ENCODE results near the gene CDH1.

Gene CDH1

DNA sequence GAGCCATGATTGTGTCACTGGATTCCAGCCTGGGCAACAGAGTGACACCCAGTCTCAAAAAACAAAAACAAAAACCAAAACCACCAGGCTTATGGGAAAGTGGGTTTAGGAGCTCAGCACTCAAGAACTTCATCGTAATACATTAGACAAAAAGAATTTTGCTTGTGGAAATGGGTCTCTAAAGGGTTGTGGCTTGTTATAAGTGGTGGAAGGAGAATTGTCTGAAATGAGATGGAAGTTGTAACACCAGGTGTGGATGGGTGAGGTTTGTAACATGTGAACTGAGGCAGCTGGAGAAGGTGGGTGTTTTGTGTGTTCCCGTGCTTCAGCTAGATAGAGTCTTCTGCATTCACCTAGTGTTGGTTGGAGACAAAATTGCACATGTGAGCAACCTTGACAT is 35.8 kb downstream of the CDH1 start:
- H3K27ac ChIP-seq, result no peak overlapping the region

DNA sequence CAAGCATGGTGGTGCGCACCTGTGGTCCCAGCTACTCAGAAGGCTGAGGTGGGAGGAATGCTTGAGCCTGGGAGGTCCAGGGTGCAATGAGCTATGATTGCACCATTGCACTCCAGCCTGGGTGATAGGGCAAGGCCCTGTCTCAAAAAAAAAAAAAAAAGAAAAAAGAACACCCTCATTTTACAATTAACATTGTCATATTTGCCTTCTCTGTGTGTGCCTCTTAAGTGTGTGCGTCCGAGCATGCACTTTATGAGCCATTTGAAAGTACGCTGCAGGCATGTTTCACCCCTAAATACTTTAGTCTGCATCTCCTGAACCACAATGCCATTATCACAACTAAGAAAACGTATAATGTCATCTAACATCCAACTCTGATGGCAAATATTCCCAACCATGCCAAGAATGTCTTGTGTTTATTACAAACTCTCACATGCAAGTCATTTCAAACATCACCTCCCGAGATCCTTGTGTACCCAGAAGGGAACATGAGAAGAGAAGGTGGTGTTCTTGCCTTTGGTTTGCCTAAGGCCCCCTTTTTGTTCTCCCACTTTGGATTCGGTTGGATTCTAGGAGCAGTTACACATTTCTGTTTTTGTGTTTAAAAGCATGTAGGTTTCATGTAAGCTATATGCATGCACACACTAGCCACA is 38.0 kb downstream of the CDH1 start:
- no peak overlapping the region for H3K27ac ChIP-seq
- TF ChIP-seq, protein P1, sequence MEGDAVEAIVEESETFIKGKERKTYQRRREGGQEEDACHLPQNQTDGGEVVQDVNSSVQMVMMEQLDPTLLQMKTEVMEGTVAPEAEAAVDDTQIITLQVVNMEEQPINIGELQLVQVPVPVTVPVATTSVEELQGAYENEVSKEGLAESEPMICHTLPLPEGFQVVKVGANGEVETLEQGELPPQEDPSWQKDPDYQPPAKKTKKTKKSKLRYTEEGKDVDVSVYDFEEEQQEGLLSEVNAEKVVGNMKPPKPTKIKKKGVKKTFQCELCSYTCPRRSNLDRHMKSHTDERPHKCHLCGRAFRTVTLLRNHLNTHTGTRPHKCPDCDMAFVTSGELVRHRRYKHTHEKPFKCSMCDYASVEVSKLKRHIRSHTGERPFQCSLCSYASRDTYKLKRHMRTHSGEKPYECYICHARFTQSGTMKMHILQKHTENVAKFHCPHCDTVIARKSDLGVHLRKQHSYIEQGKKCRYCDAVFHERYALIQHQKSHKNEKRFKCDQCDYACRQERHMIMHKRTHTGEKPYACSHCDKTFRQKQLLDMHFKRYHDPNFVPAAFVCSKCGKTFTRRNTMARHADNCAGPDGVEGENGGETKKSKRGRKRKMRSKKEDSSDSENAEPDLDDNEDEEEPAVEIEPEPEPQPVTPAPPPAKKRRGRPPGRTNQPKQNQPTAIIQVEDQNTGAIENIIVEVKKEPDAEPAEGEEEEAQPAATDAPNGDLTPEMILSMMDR (IDR thresholded peaks at IDR 0.05), result no peak
- no peak for TF ChIP-seq ZFX (IDR thresholded peaks at IDR 0.05; ENCODE audit: borderline replicate concordance)

More for the DNA sequence above, 35.8 kb downstream of the CDH1 start:
- TF ChIP-seq, protein P1 (IDR thresholded peaks at IDR 0.05), result no peak
- TF ChIP-seq ZFX (IDR thresholded peaks at IDR 0.05; ENCODE audit: borderline replicate concordance), result no peak

DNA sequence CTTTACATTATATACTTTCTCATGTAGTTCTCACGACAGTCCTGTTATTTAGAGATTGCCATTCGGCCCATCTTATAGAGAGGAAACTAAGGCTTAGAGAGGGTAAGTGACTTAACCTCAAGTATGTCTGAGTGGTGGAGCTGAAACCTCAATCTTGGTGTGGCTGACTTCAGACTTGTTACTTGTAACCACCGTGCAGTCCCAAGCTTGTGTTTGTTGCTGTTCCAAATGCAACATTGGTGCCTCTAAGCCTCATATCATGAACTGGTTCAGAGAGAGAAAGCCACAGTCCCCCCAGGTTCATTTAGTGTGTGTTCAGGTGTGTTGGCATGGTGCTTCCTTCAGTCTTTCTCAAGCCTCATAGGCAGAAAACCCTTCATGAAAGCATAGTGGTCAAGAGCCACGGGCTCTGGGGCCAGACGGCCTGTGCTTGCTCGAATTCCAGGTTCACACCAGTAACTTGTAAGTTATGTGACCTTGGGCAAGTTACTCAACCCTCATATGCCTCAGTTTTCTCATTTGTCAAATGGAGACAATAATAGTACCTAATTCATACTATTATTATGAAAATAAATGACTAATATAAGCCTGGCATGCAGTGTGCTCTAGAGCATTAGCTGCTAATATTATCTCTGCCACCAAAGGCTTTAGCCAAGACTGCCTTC is 39.9 kb downstream of the CDH1 start:
- TF ChIP-seq ZFX (IDR thresholded peaks at IDR 0.05; ENCODE audit: borderline replicate concordance), result no peak
- TF ChIP-seq, protein P1 (IDR thresholded peaks at IDR 0.05), result no peak
- H3K27ac ChIP-seq, result peak overlapping the region; percentile 80; the same call in 1 of the 2 replicates

DNA sequence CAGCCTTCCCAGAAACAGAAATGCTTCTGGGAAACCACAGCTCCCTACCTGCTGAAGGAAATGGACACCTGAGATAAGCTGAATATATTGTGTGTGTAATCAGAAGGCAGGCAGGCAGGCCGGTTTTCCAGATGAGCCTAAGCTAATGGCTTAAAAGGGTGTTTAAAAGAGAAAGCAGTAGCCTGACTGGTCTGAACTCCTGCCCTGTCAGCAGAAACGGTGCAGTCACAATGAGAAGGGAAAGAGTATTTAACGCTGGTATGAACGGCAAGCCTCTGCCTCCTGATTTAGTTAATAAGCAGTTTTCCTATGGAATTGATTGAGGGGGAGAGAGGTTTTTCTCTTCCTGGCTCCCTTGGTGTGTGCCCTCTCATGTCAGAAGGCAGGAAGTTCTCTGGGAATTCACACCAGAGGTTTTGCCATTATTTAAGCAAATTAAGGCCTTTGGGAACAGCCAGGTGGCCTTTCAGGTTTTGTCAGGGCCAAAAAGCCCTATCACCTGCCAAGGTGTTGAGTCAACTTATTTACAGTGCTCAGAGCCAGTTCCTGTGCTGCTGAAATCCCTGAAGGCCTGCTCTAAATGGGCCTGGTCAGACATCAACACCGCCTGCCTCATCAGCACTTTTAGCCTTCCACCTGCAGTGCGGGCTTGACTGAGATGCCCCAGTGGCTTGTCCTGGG is 41.6 kb downstream of the CDH1 start:
- TF ChIP-seq, protein P1 (IDR thresholded peaks at IDR 0.05), result no peak
- TF ChIP-seq ZFX (IDR thresholded peaks at IDR 0.05; ENCODE audit: borderline replicate concordance), result no peak
- peak overlapping the region; percentile 80 for H3K27ac ChIP-seq

DNA sequence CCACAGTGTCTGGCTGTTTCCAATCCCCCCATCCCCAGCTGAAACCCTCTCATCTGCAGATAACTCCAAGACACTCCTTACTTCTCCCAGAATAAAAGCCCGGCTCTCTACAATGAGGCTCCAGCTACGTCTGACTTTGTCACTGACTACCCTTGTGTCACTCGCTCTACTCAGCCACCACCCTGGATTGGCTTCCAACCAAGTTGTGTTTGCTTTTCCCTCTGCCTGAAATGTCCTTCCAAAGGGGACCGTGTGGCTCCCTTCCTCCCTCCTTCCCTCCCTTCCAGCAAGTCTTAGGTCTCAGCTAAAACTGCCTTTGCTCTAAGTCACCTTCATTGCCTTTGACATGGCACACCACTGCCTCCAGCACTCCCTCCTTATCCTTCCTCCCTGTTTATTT is 42.8 kb downstream of the CDH1 start:
- TF ChIP-seq, protein P1 (IDR thresholded peaks at IDR 0.05), result no peak
- no peak for TF ChIP-seq ZFX (IDR thresholded peaks at IDR 0.05; ENCODE audit: borderline replicate concordance)
- peak overlapping the region; percentile 80 for H3K27ac ChIP-seq

DNA sequence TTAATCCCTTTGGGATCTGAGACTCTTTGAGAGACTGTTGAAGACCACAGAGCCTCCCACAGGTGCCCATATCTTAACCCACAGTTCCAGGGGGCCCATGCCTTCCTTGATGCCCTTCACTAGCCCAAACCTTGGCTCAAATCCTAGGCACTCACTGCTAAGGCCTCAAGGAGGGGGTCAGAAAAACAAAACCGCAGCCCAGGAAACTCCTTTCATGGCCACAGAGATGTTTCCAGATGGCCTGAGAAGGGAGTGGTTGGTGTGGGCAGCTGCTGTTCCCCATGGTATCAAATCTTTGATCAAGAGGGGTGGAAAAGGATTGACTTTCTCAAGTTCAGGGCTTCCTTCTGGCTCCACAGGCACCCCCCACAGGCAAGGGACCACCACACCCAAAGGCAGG is 44.7 kb downstream of the CDH1 start:
- TF ChIP-seq, protein P1 (IDR thresholded peaks at IDR 0.05), result no peak
- no peak for TF ChIP-seq ZFX (IDR thresholded peaks at IDR 0.05; ENCODE audit: borderline replicate concordance)
- no peak overlapping the region for H3K27ac ChIP-seq
